ENCODE data around the gene SLC5A9.

DNA sequence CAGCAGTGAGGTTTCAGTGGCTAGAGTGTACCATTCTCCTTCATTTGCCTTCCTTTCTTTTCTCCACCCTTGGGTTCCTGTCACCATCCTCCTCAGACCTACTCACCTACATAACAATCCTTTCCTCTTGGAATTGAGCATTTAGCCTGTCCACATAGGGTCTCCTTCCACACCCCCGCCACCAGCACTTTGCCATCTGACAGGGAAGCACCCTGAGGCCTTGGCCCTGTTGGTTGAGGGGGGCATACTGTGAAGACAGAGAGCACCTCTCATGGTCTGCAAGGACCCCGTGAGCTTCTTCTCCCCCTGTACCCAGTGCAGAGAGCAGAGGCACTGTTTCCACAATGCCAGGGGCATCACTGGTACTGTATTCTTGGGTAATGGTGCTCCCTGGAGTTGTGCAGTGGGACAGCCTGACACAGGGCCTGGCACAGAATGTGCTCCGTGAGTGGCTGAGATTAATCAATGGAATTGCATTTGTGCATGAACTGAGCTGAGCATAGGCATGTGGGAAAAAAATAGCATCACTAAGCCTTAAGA lies 14.9 kb upstream of the SLC5A9 start:
- TF ChIP-seq POLR2A (IDR thresholded peaks at IDR 0.05) (no peak), POLR2AphosphoS5 (IDR thresholded peaks at IDR 0.05) (no peak), EP300 (IDR thresholded peaks at IDR 0.05) (no peak)
- TF ChIP-seq, protein P1, sequence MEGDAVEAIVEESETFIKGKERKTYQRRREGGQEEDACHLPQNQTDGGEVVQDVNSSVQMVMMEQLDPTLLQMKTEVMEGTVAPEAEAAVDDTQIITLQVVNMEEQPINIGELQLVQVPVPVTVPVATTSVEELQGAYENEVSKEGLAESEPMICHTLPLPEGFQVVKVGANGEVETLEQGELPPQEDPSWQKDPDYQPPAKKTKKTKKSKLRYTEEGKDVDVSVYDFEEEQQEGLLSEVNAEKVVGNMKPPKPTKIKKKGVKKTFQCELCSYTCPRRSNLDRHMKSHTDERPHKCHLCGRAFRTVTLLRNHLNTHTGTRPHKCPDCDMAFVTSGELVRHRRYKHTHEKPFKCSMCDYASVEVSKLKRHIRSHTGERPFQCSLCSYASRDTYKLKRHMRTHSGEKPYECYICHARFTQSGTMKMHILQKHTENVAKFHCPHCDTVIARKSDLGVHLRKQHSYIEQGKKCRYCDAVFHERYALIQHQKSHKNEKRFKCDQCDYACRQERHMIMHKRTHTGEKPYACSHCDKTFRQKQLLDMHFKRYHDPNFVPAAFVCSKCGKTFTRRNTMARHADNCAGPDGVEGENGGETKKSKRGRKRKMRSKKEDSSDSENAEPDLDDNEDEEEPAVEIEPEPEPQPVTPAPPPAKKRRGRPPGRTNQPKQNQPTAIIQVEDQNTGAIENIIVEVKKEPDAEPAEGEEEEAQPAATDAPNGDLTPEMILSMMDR (IDR thresholded peaks at IDR 0.05): no peak
